Measurements from ENCODE around the gene AAGAB.

AAGAB gene

GRCh38 chr15:67167091-67167490, 87.4 kb downstream of the AAGAB start:
- H3K27ac ChIP-seq (replicated peaks), result no peak overlapping the region
- H3K27me3 ChIP-seq (ENCODE audit: insufficient read depth, poor library complexity, severe bottlenecking), result no peaks in the 10 kb centered on the region
- no peak overlapping the region for H3K4me3 ChIP-seq (replicated peaks; ENCODE audit: insufficient read depth, low read length)
- DNase-seq (ENCODE audit: low read depth in 1 of 2, low spot score in 1 of 2), result no peak
- TF ChIP-seq GABPA (IDR thresholded peaks at IDR 0.05; ENCODE audit: low read depth) (no peak), POLR2AphosphoS5 (IDR thresholded peaks at IDR 0.05; ENCODE audit: low read depth) (no peak), REST (IDR thresholded peaks at IDR 0.05; ENCODE audit: insufficient replicate concordance, low read depth) (no peak), SPI1 (IDR thresholded peaks at IDR 0.05; ENCODE audit: borderline replicate concordance, low read depth) (no peak)
- TF ChIP-seq, protein P1, sequence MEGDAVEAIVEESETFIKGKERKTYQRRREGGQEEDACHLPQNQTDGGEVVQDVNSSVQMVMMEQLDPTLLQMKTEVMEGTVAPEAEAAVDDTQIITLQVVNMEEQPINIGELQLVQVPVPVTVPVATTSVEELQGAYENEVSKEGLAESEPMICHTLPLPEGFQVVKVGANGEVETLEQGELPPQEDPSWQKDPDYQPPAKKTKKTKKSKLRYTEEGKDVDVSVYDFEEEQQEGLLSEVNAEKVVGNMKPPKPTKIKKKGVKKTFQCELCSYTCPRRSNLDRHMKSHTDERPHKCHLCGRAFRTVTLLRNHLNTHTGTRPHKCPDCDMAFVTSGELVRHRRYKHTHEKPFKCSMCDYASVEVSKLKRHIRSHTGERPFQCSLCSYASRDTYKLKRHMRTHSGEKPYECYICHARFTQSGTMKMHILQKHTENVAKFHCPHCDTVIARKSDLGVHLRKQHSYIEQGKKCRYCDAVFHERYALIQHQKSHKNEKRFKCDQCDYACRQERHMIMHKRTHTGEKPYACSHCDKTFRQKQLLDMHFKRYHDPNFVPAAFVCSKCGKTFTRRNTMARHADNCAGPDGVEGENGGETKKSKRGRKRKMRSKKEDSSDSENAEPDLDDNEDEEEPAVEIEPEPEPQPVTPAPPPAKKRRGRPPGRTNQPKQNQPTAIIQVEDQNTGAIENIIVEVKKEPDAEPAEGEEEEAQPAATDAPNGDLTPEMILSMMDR (IDR thresholded peaks at IDR 0.05; ENCODE audit: insufficient read depth, low read length), result no peak

DNA sequence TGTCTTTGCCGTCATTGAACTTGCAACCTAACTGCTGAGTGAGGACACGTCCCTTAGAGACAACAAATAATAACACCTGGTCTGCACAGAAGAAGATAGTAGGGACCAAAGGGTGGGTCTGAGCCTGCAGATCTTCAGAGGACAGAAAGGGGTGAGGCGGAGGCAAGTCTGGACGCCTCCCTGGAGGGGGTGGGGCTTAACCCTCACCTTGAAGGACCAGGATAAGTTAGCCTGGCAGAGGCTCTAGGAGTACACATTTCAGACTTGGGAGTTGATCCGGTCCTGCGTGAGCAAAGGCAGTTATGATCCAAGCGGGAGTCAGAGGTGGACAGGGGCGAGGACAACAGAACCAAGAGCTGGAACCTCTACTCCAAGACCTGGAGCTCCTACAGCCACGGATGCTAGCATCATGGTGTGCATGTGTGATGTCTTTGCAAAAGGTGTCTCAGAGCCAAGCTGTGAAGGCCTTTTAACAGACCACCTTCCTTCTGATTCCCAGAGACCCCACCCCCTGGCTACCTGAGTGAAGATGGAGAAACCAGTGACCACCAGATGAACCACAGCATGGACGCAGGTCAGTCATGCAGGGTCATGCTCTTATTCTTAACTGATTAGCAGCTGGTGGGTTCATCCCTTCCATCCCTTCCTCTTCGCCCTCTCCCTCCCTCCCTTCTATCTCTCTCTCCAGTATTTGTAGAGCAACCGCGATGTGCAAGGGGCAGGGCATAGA, 88.0 kb downstream of the AAGAB start:
- Histone ChIP-seq H3K27ac (replicated peaks) (no peak overlapping the region), H3K27me3 (ENCODE audit: insufficient read depth, poor library complexity, severe bottlenecking) (no peaks in the 10 kb centered on the region), H3K4me3 (replicated peaks; ENCODE audit: insufficient read depth, low read length) (no peak overlapping the region)
- no peak for DNase-seq (ENCODE audit: low read depth in 1 of 2, low spot score in 1 of 2)
- TF ChIP-seq, protein P1 (IDR thresholded peaks at IDR 0.05; ENCODE audit: insufficient read depth, low read length), result no peak
- TF ChIP-seq REST (IDR thresholded peaks at IDR 0.05; ENCODE audit: insufficient replicate concordance, low read depth) (no peak), SPI1 (IDR thresholded peaks at IDR 0.05; ENCODE audit: borderline replicate concordance, low read depth) (no peak), GABPA (IDR thresholded peaks at IDR 0.05; ENCODE audit: low read depth) (no peak), POLR2AphosphoS5 (IDR thresholded peaks at IDR 0.05; ENCODE audit: low read depth) (no peak)

DNA sequence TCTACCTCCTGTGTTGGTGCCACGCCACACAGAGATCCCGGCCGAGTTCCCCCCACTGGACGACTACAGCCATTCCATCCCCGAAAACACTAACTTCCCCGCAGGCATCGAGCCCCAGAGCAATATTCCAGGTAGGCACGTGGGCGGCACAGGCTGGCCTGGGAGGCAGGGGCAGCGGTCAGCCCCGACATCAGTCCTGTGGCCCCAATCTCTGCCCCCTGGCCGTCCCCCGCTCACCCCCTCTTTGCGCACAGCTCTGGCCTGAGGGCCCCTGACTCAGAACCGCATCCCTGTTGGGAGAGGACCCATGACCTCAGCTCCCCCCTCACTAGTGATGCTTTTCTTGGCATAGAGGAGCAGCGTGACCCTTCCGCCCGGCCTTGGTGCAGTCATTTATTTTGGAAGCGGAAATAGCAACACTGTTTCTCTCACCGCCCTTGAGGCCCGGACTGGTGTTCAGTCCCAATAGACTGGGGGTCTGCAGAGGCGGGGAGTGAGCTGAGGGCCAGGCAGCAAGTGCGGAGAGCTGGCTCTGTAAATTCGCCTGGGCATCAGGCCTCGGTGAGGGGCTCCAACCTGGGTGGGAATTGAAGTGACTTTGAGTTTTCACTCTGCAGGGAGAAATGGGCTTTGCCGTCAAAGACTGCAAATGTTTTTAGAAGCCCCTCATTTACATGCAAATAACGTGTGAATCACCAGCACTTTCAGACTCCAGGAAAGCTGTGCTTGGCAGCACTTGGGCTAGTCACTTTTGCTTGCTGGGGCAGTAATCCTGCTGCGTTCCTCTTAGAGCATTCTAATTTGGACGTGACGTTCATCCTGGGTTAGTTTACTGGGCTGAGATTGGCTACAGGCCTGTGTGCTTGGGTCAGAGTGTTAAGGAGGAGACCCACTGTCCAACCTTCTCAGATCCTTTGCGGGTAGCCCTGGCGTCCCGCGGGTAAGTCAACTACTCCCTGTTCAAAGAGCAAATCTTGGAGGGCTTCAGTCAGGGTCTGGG, 88.9 kb downstream of the AAGAB start:
- DNase-seq (ENCODE audit: low read depth in 1 of 2, low spot score in 1 of 2), result no peak
- Histone ChIP-seq H3K27ac (replicated peaks) (no peak overlapping the region), H3K4me3 (replicated peaks; ENCODE audit: insufficient read depth, low read length) (no peak overlapping the region), H3K27me3 (ENCODE audit: insufficient read depth, poor library complexity, severe bottlenecking) (no peaks in the 10 kb centered on the region)
- TF ChIP-seq SPI1 (IDR thresholded peaks at IDR 0.05; ENCODE audit: borderline replicate concordance, low read depth), result no peak
- TF ChIP-seq, protein P1 (IDR thresholded peaks at IDR 0.05; ENCODE audit: insufficient read depth, low read length), result no peak
- no peak for TF ChIP-seq REST (IDR thresholded peaks at IDR 0.05; ENCODE audit: insufficient replicate concordance, low read depth)
- TF ChIP-seq POLR2AphosphoS5 (IDR thresholded peaks at IDR 0.05; ENCODE audit: low read depth), result no peak
- TF ChIP-seq GABPA (IDR thresholded peaks at IDR 0.05; ENCODE audit: low read depth), result no peak

All from HL-60 (cell line).